K562 (cell line): Measurements from ENCODE around the gene INCA1. TPM values are rescaled to one million over a fixed set of nuclear protein-coding genes. Genes with fewer than 3 reads are reported as not detected.

Experiments
- ATF1 ChIP-seq, 2 experiments: fragments of 450-650 bp in 1 of 2; IDR thresholded peaks; 2 replicates each; pipeline ENCODE4 v1.6.1; 2016; ENCODE audit warnings: missing compliant biosample characterization in 1 of 2, missing genetic modification characterization in 1 of 2
- CC2D1A ChIP-seq: fragments of 450-650 bp; IDR thresholded peaks from 2 replicates; pipeline ENCODE4 v1.6.1; 2017; ENCODE audit warnings: mild to moderate bottlenecking
- HOXB6 ChIP-seq: fragments of 250-450 bp; sonication (Bioruptor Pico); IDR thresholded peaks from 2 replicates; pipeline ENCODE4 v1.5.1; 2022; ENCODE audit warnings: mild to moderate bottlenecking, borderline replicate concordance
- KDM4B ChIP-seq, 2 experiments: fragments of 450-650 bp in 1 of 2; sonication (generic) in 1 of 2; IDR thresholded peaks; 2 replicates each; pipeline ENCODE4 v1.6.1; 2016 to 2017; ENCODE audit warnings: borderline replicate concordance in 2 of 2, antibody characterized with exemption in 1 of 2, low read depth in 1 of 2, mild to moderate bottlenecking in 1 of 2
- ZNF274 ChIP-seq: IDR thresholded peaks from 2 replicates; pipeline ENCODE4 v1.6.1; 2011; ENCODE audit warnings: low read depth, mild to moderate bottlenecking, low read length, moderate library complexity, borderline replicate concordance
- ZNF408 ChIP-seq: fragments of 250-450 bp; sonication (Bioruptor Pico); IDR thresholded peaks from 2 replicates; pipeline ENCODE4 v1.4.0; 2020; ENCODE audit warnings: low read depth, mild to moderate bottlenecking, moderate library complexity
- ZNF445 ChIP-seq: fragments of 250-450 bp; sonication (Bioruptor Pico); IDR thresholded peaks from 2 replicates; pipeline ENCODE4 v1.4.0; 2020; ENCODE audit warnings: low read depth, mild to moderate bottlenecking, moderate library complexity
- polyA plus RNA-seq, 8 experiments: library from polyadenylated mRNA; depleted of rRNA in 4 of 8; stranded (reverse) in 5 of 8; unstranded in 3 of 8; fragments of >200 nt; fragmentation: Nextera tagmentation in 2 of 8; fragmentation: Illumina TruSeq in 1 of 8; extraction: Ambion mirVana in 2 of 8; extraction: Trizol in 1 of 8; gene quantifications; 2 replicates each; pipeline versions ENCODE4 v1.2.1 to v1.2.3, GENCODE V29; 2011 to 2014; ENCODE audit warnings: inconsistent platforms in 1 of 8, missing spikeins in 1 of 8
- total RNA-seq, 7 experiments: library from RNA; depleted of rRNA in 6 of 7; stranded (reverse); fragments of >200 nt in 6 of 7; fragmentation: Illumina TruSeq in 2 of 7; extraction: Trizol in 2 of 7; gene quantifications; 2 replicates each; pipeline versions ENCODE4 v1.2.1 to v1.2.3, GENCODE V29; 2011 to 2021; ENCODE audit warnings: low replicate concordance in 1 of 7
- TF ChIP-seq, protein P1 (sequence below), 2 experiments: fragments of 450-650 bp in 1 of 2; sonication (generic) in 1 of 2; formaldehyde crosslinking in 1 of 2; IDR thresholded peaks; 2 replicates each; pipeline versions ENCODE4 v1.7.1 to v1.9.0; 2016 to 2022; ENCODE audit warnings: inconsistent platforms in 1 of 2, mild to moderate bottlenecking in 1 of 2, missing genetic modification reagents in 1 of 2
- TF ChIP-seq, protein P2 (sequence below): fragments of 450-650 bp; formaldehyde crosslinking; IDR thresholded peaks from 2 replicates; pipeline ENCODE4 v1.4.0; 2022; ENCODE audit warnings: mild to moderate bottlenecking, moderate library complexity

INCA1 gene
- total and polyA plus RNA-seq, 9 of the 15 experiments (the other 6 are each of a cell fraction or from before 2014, with no cell fraction given): 0.08 to 0.50 (median 0.13) TPM; not detected in 4

DNA sequence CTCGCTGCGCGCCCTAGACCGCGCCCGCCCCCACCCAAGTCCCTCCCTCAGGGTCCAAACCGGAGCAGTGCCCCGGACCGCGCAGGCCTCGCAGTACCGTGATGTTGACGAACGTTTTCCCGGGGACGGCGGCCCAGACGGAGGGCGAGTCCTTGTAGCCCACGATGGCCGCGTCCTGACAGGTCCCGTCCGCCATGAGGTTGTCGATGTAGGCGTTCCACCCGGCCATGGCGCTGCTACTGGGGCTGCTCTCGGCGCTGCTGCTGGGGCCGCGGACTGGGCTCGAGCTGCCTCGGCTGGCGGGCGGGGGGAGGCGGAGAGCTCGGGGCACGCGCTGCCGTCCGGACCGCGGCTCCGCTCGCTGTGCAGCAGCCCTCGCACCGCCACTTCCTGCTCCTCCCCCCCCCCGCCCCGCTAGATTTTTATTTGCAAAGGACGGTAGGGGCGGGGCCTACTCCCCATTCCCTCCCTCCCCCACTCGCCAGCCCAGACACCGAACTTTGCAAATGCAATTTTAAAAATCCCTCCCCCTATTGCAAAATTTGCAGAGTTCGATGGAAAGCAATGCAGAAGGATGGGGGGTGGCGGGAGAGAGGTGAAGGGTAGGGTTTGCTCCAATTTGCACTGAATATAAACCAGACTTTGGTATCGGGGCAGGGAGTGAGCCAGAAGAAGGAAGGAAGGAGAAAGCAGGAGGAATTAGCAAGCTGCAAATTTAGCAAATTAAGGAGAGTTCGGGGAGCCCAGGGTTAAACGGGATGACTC, 49.0 kb downstream of the INCA1 start, which contains the start of gene PFN1 (continued):
- TF ChIP-seq HOXB6 (CRISPR knock-in tag) (no peak), ZNF445 (CRISPR knock-in tag) (no peak), ZNF274 (no peak), ZNF408 (no peak), KDM4B (IDR thresholded peaks at IDR 0.05; ENCODE audit: borderline replicate concordance in 2 of 2, low read depth in 1 of 2) (0 out of 4 replicates have a peak, but pooled peaks of 1 of the 2 experiments have one; percentile 44), CC2D1A (0 out of 2 replicates have a peak, but pooled peaks have one; percentile 16), ATF1 (CRISPR knock-in tag; IDR thresholded peaks at IDR 0.05) (no peak), ATF1 (tag; IDR thresholded peaks at IDR 0.05) (no peak)
- TF ChIP-seq, protein P1, sequence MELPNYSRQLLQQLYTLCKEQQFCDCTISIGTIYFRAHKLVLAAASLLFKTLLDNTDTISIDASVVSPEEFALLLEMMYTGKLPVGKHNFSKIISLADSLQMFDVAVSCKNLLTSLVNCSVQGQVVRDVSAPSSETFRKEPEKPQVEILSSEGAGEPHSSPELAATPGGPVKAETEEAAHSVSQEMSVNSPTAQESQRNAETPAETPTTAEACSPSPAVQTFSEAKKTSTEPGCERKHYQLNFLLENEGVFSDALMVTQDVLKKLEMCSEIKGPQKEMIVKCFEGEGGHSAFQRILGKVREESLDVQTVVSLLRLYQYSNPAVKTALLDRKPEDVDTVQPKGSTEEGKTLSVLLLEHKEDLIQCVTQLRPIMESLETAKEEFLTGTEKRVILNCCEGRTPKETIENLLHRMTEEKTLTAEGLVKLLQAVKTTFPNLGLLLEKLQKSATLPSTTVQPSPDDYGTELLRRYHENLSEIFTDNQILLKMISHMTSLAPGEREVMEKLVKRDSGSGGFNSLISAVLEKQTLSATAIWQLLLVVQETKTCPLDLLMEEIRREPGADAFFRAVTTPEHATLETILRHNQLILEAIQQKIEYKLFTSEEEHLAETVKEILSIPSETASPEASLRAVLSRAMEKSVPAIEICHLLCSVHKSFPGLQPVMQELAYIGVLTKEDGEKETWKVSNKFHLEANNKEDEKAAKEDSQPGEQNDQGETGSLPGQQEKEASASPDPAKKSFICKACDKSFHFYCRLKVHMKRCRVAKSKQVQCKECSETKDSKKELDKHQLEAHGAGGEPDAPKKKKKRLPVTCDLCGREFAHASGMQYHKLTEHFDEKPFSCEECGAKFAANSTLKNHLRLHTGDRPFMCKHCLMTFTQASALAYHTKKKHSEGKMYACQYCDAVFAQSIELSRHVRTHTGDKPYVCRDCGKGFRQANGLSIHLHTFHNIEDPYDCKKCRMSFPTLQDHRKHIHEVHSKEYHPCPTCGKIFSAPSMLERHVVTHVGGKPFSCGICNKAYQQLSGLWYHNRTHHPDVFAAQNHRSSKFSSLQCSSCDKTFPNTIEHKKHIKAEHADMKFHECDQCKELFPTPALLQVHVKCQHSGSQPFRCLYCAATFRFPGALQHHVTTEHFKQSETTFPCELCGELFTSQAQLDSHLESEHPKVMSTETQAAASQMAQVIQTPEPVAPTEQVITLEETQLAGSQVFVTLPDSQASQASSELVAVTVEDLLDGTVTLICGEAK (IDR thresholded peaks at IDR 0.05): peak; percentile 59; the same call in 1 of the 2 replicates
- TF ChIP-seq, protein P1 (CRISPR knock-in tag; IDR thresholded peaks at IDR 0.05): no peak
- TF ChIP-seq, protein P2, sequence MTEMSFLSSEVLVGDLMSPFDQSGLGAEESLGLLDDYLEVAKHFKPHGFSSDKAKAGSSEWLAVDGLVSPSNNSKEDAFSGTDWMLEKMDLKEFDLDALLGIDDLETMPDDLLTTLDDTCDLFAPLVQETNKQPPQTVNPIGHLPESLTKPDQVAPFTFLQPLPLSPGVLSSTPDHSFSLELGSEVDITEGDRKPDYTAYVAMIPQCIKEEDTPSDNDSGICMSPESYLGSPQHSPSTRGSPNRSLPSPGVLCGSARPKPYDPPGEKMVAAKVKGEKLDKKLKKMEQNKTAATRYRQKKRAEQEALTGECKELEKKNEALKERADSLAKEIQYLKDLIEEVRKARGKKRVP (CRISPR knock-in tag): no peak
